Karpas-422 (cell line): ENCODE measurements around the gene AMOT. TPM values are rescaled to one million over a fixed set of nuclear protein-coding genes. Genes with fewer than 3 reads are reported as not detected.

Source experiments
- DNase-seq: peaks from one replicate; pipeline ENCODE4 v3.0.0-alpha.2; 2015
- H2AFZ ChIP-seq: fragments of 200-600 bp; sonication (generic); 2 replicates; pipeline ENCODE4 v1.6.1; 2014; ENCODE audit warnings: antibody characterized with exemption, low read length, mixed read lengths
- H3K27ac ChIP-seq: fragments of 200-600 bp; sonication (generic); 2 replicates; pipeline ENCODE4 v1.5.1; 2014; ENCODE audit warnings: mild to moderate bottlenecking, low read length, moderate library complexity
- H3K27me3 ChIP-seq: fragments of 200-600 bp; sonication (generic); 2 replicates; pipeline ENCODE4 v1.6.1; 2014; ENCODE audit warnings: low read length, mixed read lengths
- H3K36me3 ChIP-seq: fragments of 200-600 bp; sonication (generic); 2 replicates; pipeline ENCODE4 v1.6.1; 2014; ENCODE audit warnings: low read length, mixed read lengths; ENCODE audit not compliant: insufficient read depth
- H3K4me1 ChIP-seq: fragments of 200-600 bp; sonication (generic); 2 replicates; pipeline ENCODE4 v1.6.1; 2014; ENCODE audit warnings: mild to moderate bottlenecking, low read length, mixed read lengths
- H3K4me2 ChIP-seq: fragments of 200-600 bp; sonication (generic); 2 replicates; pipeline ENCODE4 v1.6.1; 2014; ENCODE audit warnings: low read length, low read depth, mild to moderate bottlenecking; ENCODE audit not compliant: poor library complexity, severe bottlenecking
- H3K4me3 ChIP-seq: fragments of 200-600 bp; sonication (generic); 2 replicates; pipeline ENCODE4 v1.5.1; 2014; ENCODE audit warnings: mild to moderate bottlenecking, antibody characterized with exemption, low read length, mixed read lengths
- H3K79me2 ChIP-seq: fragments of 200-600 bp; sonication (generic); 2 replicates; pipeline ENCODE4 v1.6.1; 2014; ENCODE audit warnings: mild to moderate bottlenecking, low read length, mixed read lengths
- H3K9ac ChIP-seq: fragments of 200-600 bp; sonication (generic); 2 replicates; pipeline ENCODE4 v1.6.0; 2014; ENCODE audit warnings: low read length
- H3K9me2 ChIP-seq: fragments of 200-600 bp; sonication (generic), shearing (Covaris generic); replicated peaks from 2 replicates; pipeline ENCODE4 v1.6.0; 2014; ENCODE audit warnings: mild to moderate bottlenecking, low read length, moderate library complexity; ENCODE audit not compliant: insufficient read depth
- H3K9me3 ChIP-seq: fragments of 300-700, 200-600 bp; sonication (generic); 2 replicates; pipeline ENCODE4 v1.6.1; 2014; ENCODE audit warnings: low read length, mixed read lengths
- H4K20me1 ChIP-seq: fragments of 200-600 bp; sonication (generic); 2 replicates; pipeline ENCODE4 v1.6.1; 2014; ENCODE audit warnings: mild to moderate bottlenecking, antibody characterized with exemption, low read length, low read depth; ENCODE audit not compliant: insufficient read depth
- total RNA-seq: library from RNA; depleted of rRNA; stranded (reverse); fragments of >200 nt; shearing (Covaris generic); gene quantifications from 2 replicates; pipeline ENCODE4 v1.2.3, GENCODE V29; 2014; ENCODE audit warnings: low replicate concordance

Gene AMOT
- total RNA-seq, 1 experiment from 2014 or later, result not detected

- no peaks in the 10 kb centered on the region for H3K9me3 ChIP-seq
- H3K27ac ChIP-seq, result no peak overlapping the region
- H3K4me1 ChIP-seq, result no peaks in the 10 kb centered on the region
- no peaks in the 10 kb centered on the region for H3K79me2 ChIP-seq
- no peaks in the 10 kb centered on the region for H4K20me1 ChIP-seq
- DNase-seq, result no peak
- no peak overlapping the region for H3K9ac ChIP-seq
- no peak overlapping the region for H3K4me2 ChIP-seq
- no peaks in the 10 kb centered on the region for H3K9me2 ChIP-seq
- H3K36me3 ChIP-seq, result no peaks in the 10 kb centered on the region
- H3K4me3 ChIP-seq, result no peak overlapping the region
- H3K27me3 ChIP-seq, result no peaks in the 10 kb centered on the region
- H2AFZ ChIP-seq, result no peak overlapping the region
Measured at GRCh38 chrX:112786076-112786475, 54.6 kb downstream of the AMOT start.

- Histone ChIP-seq H3K4me2 (no peak overlapping the region), H3K79me2 (no peaks in the 10 kb centered on the region), H3K27ac (no peak overlapping the region), H3K4me3 (no peak overlapping the region), H3K27me3 (no peaks in the 10 kb centered on the region), H4K20me1 (no peaks in the 10 kb centered on the region), H3K9me2 (no peaks in the 10 kb centered on the region), H3K9me3 (no peaks in the 10 kb centered on the region), H3K9ac (no peak overlapping the region), H2AFZ (no peak overlapping the region), H3K36me3 (no peaks in the 10 kb centered on the region), H3K4me1 (no peaks in the 10 kb centered on the region)
- no peak for DNase-seq
Measured at GRCh38 chrX:112785344-112785743, 55.3 kb downstream of the AMOT start.

- Histone ChIP-seq H3K27ac (no peak overlapping the region), H4K20me1 (no peaks in the 10 kb centered on the region), H3K4me1 (no peaks in the 10 kb centered on the region), H3K4me2 (no peak overlapping the region), H3K79me2 (no peaks in the 10 kb centered on the region), H3K27me3 (no peaks in the 10 kb centered on the region), H3K9me3 (no peaks in the 10 kb centered on the region), H2AFZ (no peak overlapping the region), H3K36me3 (no peaks in the 10 kb centered on the region), H3K9me2 (no peaks in the 10 kb centered on the region), H3K4me3 (no peak overlapping the region), H3K9ac (no peak overlapping the region)
- no peak for DNase-seq
Measured at GRCh38 chrX:112784692-112785091, 55.9 kb downstream of the AMOT start.

GRCh38 chrX:112779139-112779538, 61.5 kb downstream of the AMOT start:
- no peak for DNase-seq
- no peaks in the 10 kb centered on the region for H4K20me1 ChIP-seq
- no peaks in the 10 kb centered on the region for H3K36me3 ChIP-seq

DNA sequence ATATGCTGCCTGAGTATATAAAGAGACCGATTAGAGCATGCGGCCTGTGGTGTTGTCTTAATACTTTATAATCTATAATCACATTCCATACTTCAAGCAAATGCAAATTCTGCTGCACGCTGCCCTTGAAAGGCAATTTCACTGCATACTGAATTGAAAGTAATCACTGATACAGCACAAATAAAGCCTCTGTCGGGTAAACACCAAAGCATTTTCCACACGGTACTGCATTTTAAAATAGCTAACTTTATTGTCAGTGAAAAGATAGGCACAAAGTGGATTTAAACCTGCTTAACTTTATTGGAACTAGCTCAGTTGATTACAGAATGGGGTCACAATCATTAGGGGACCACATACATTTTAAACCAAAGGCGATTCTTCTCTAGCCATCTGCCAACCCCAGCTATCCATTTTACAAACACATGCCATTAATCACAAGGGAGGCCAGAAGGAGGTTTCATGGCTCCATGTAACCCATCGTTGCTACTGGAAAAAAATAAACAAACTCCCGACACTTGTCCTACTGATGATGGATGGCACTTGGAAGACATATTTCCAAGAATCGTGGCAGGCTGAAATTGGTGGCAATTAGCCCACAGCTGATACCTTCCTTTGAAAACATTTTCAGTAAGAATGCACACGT, 65.9 kb downstream of the AMOT start:
- Histone ChIP-seq H3K4me2 (no peak overlapping the region), H3K36me3 (no peaks in the 10 kb centered on the region), H3K9me2 (no peaks in the 10 kb centered on the region), H3K4me1 (no peaks in the 10 kb centered on the region), H3K4me3 (no peak overlapping the region), H3K79me2 (no peaks in the 10 kb centered on the region), H3K27me3 (no peaks in the 10 kb centered on the region), H4K20me1 (no peaks in the 10 kb centered on the region), H2AFZ (no peak overlapping the region), H3K27ac (no peak overlapping the region), H3K9ac (no peak overlapping the region), H3K9me3 (no peaks in the 10 kb centered on the region)
- no peak for DNase-seq

More at GRCh38 chrX:112779139-112779538, 61.5 kb downstream of the AMOT start:
- Histone ChIP-seq H3K9me3 (no peaks in the 10 kb centered on the region), H3K27me3 (no peaks in the 10 kb centered on the region), H3K4me2 (no peak overlapping the region), H2AFZ (no peak overlapping the region), H3K4me1 (no peaks in the 10 kb centered on the region), H3K4me3 (no peak overlapping the region), H3K9me2 (no peaks in the 10 kb centered on the region), H3K9ac (no peak overlapping the region), H3K79me2 (no peaks in the 10 kb centered on the region), H3K27ac (no peak overlapping the region)

DNA sequence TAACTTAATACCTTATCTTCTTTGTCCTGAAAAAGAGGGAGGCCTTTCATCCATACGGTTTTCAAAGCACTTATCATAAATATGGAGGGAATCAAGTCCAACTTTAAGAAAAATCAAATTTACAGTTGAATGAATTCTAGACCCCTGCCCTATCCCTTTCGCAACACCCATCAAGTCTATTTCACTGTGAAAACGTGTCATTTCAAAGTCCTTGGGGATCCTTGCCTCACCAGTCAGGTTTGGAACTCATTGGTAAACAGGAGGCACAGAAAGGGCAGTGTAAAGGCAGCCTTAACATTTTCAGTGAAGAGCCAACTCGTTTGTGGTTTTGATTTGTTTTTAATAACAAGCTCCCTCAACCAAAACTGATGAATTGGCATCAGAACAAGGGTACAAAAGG, 66.5 kb downstream of the AMOT start:
- no peak overlapping the region for H3K9ac ChIP-seq
- H3K4me1 ChIP-seq, result no peaks in the 10 kb centered on the region
- no peaks in the 10 kb centered on the region for H3K9me2 ChIP-seq
- H3K79me2 ChIP-seq, result no peaks in the 10 kb centered on the region
- no peaks in the 10 kb centered on the region for H3K27me3 ChIP-seq
- no peak for DNase-seq
- H4K20me1 ChIP-seq, result no peaks in the 10 kb centered on the region
- no peaks in the 10 kb centered on the region for H3K36me3 ChIP-seq
- no peak overlapping the region for H3K4me3 ChIP-seq
- no peak overlapping the region for H3K4me2 ChIP-seq
- H3K27ac ChIP-seq, result no peak overlapping the region
- H3K9me3 ChIP-seq, result no peaks in the 10 kb centered on the region
- no peak overlapping the region for H2AFZ ChIP-seq

DNA sequence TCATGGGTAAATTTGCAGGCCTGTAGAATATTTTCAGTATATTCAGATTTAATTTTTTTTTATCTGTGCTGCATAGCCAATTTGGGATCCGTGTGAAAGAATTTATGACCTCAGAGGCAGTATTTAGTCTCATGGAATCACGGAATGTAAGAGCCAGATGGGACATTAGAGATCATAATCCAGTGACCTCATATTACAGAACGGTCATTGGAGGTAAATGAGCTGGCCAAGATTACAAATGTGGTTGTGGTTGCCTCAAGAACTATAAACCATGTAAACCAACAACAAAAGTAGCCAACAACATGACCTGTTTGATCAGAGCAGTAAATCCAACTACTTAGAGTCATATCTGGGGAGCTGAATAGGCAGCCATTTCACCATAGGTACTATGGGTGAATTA, 71.6 kb downstream of the AMOT start:
- H3K4me3 ChIP-seq, result no peak overlapping the region
- H3K9me3 ChIP-seq, result no peaks in the 10 kb centered on the region
- H4K20me1 ChIP-seq, result no peaks in the 10 kb centered on the region
- H3K27me3 ChIP-seq, result no peaks in the 10 kb centered on the region
- no peaks in the 10 kb centered on the region for H3K9me2 ChIP-seq
- H3K79me2 ChIP-seq, result no peaks in the 10 kb centered on the region
- no peaks in the 10 kb centered on the region for H3K4me1 ChIP-seq
- no peak for DNase-seq
- no peak overlapping the region for H2AFZ ChIP-seq
- H3K36me3 ChIP-seq, result no peaks in the 10 kb centered on the region
- H3K27ac ChIP-seq, result no peak overlapping the region
- H3K4me2 ChIP-seq, result no peak overlapping the region
- no peak overlapping the region for H3K9ac ChIP-seq

GRCh38 chrX:112768563-112768962, 72.1 kb downstream of the AMOT start:
- H3K27me3 ChIP-seq, result no peaks in the 10 kb centered on the region
- no peak overlapping the region for H2AFZ ChIP-seq
- no peaks in the 10 kb centered on the region for H3K79me2 ChIP-seq
- H3K9ac ChIP-seq, result no peak overlapping the region
- no peak overlapping the region for H3K27ac ChIP-seq
- H3K9me3 ChIP-seq, result no peaks in the 10 kb centered on the region
- no peaks in the 10 kb centered on the region for H4K20me1 ChIP-seq
- no peak for DNase-seq
- H3K4me1 ChIP-seq, result no peaks in the 10 kb centered on the region
- no peaks in the 10 kb centered on the region for H3K36me3 ChIP-seq
- no peak overlapping the region for H3K4me2 ChIP-seq
- H3K4me3 ChIP-seq, result no peak overlapping the region
- H3K9me2 ChIP-seq, result no peaks in the 10 kb centered on the region
